CD4-positive, CD25-positive, alpha-beta regulatory T cell (primary cell): ENCODE data around the gene DENND1A. TPM values are rescaled to one million over a fixed set of nuclear protein-coding genes. Genes with fewer than 3 reads are reported as not detected.
"Not testable (repeated sequence)": the region's sequence is repeated elsewhere in the genome, so short reads cannot be mapped to it uniquely, and the experiment has no call there.

Source experiments
- ATAC-seq, 2 donors: fragments of 150-1000 bp; cut with Tn5 transposase; one replicate each; pipeline ENCODE4 v1.10.0; 2021; ENCODE audit warnings: low read depth in 2 of 2, moderate number of reproducible peaks in 2 of 2, moderate library complexity in 1 of 2
- DNase-seq, 3 donors: peaks; one replicate each; pipeline versions ENCODE4 v3.0.0 to v3.0.0-alpha.2; 2012 to 2022; ENCODE audit warnings: mixed read lengths in 1 of 3
- H3K27ac ChIP-seq: one replicate; pipeline ENCODE4 v1.7.0; 2013; ENCODE audit warnings: mild to moderate bottlenecking, low read length; ENCODE audit not compliant: insufficient read depth, poor library complexity, severe bottlenecking
- H3K27me3 ChIP-seq: one replicate; pipeline ENCODE4 v1.7.0; 2013; ENCODE audit warnings: low read length; ENCODE audit not compliant: control insufficient read depth, insufficient read depth
- H3K36me3 ChIP-seq: one replicate; pipeline ENCODE4 v1.7.0; 2013; ENCODE audit warnings: mild to moderate bottlenecking, low read length, moderate library complexity; ENCODE audit not compliant: control insufficient read depth, insufficient read depth
- H3K4me1 ChIP-seq: 2 replicates; pipeline ENCODE4 v1.7.0; 2013; ENCODE audit warnings: mild to moderate bottlenecking, low read length; ENCODE audit not compliant: insufficient read depth, control insufficient read depth, poor library complexity, severe bottlenecking
- H3K4me3 ChIP-seq: one replicate; pipeline ENCODE4 v1.7.0; 2013; ENCODE audit warnings: low read depth, mild to moderate bottlenecking, low read length, moderate library complexity
- H3K9me3 ChIP-seq, 2 experiments: 1 replicate in 1 of 2; 2 replicates in 1 of 2; pipeline ENCODE4 v1.7.0; 2013; ENCODE audit warnings: low read length in 2 of 2, mild to moderate bottlenecking in 1 of 2, moderate library complexity in 1 of 2; ENCODE audit not compliant: control insufficient read depth in 2 of 2
- H3K27ac Mint-ChIP-seq, 3 donors: one replicate each; pipeline ENCODE4 v1.8.0; 2020 to 2022; ENCODE audit warnings: mild to moderate bottlenecking in 3 of 3, mixed read lengths in 3 of 3, moderate library complexity in 2 of 3
- H3K27me3 Mint-ChIP-seq: one replicate; pipeline ENCODE4 v1.8.0; 2022; ENCODE audit warnings: mild to moderate bottlenecking, mixed read lengths
- H3K36me3 Mint-ChIP-seq: one replicate; pipeline ENCODE4 v1.8.0; 2020; ENCODE audit warnings: mixed read lengths
- H3K4me1 Mint-ChIP-seq, 4 donors: one replicate each; pipeline ENCODE4 v1.8.0; 2020 to 2022; ENCODE audit warnings: mixed read lengths in 4 of 4, mild to moderate bottlenecking in 1 of 4
- H3K4me3 Mint-ChIP-seq, 4 donors: one replicate each; pipeline ENCODE4 v1.8.0; 2020 to 2022; ENCODE audit warnings: mild to moderate bottlenecking in 4 of 4, mixed read lengths in 4 of 4, moderate library complexity in 3 of 4
- H3K9me3 Mint-ChIP-seq, 7 donors: one replicate each; pipeline ENCODE4 v1.8.0; 2020 to 2022; ENCODE audit warnings: mixed read lengths in 7 of 7, mild to moderate bottlenecking in 3 of 7, moderate library complexity in 2 of 7
- polyA plus RNA-seq, 4 donors: library from polyadenylated mRNA; unstranded; fragments of 300-500 nt; fragmentation: Illumina TruSeq; gene quantifications; one replicate each; pipeline ENCODE4 v1.2.3, GENCODE V29; 2021
- total RNA-seq: library from RNA; stranded (reverse); gene quantifications from one replicate; pipeline ENCODE4 v1.2.3, GENCODE V29; 2022

DENND1A gene
- total and polyA plus RNA-seq, 5 donors from 2014 or later: 3.5 to 21.8 (median 4.7) TPM

GRCh38 chr9:123432331-123433236 lies 497.3 kb downstream of the DENND1A start:
- no peaks in the 10 kb centered on the region for H3K27me3 ChIP-seq
- peaks cover 0 to 6% (median 0%) of the 10 kb centered on the region in 7 donors for H3K9me3 Mint-ChIP-seq
- DNase-seq (no peak), ATAC-seq (no peak)
- no peak overlapping the region for H3K4me3 Mint-ChIP-seq
- peaks cover 63% of the 10 kb centered on the region for H3K36me3 Mint-ChIP-seq
- H3K36me3 ChIP-seq: no peaks in the 10 kb centered on the region
- H3K27ac ChIP-seq: no peak overlapping the region
- H3K27ac Mint-ChIP-seq: peak overlapping the region in 1 of 3 donors; percentile 76
- no peaks in the 10 kb centered on the region for H3K27me3 Mint-ChIP-seq
- H3K9me3 ChIP-seq: no peaks in the 10 kb centered on the region
- H3K4me1 Mint-ChIP-seq: no peaks in the 10 kb centered on the region
- no peaks in the 10 kb centered on the region for H3K4me1 ChIP-seq
- no peak overlapping the region for H3K4me3 ChIP-seq

- ATAC-seq: no peak
- no peak overlapping the region for H3K4me3 ChIP-seq
- no peaks in the 10 kb centered on the region for H3K4me1 Mint-ChIP-seq
- no peaks in the 10 kb centered on the region for H3K36me3 ChIP-seq
- H3K4me3 Mint-ChIP-seq: no peak overlapping the region
- no peaks in the 10 kb centered on the region for H3K27me3 Mint-ChIP-seq
- H3K27ac ChIP-seq: no peak overlapping the region
- no peak overlapping the region for H3K27ac Mint-ChIP-seq
- H3K4me1 ChIP-seq: no peaks in the 10 kb centered on the region
- no peaks in the 10 kb centered on the region for H3K9me3 ChIP-seq
- H3K36me3 Mint-ChIP-seq: peaks cover 58% of the 10 kb centered on the region
- H3K9me3 Mint-ChIP-seq: peaks cover 0 to 6% (median 0%) of the 10 kb centered on the region in 7 donors
- DNase-seq: no peak
- H3K27me3 ChIP-seq: no peaks in the 10 kb centered on the region
Measured at GRCh38 chr9:123431581-123431980, 498.3 kb downstream of the DENND1A start.

GRCh38 chr9:123428450-123428849 lies 501.5 kb downstream of the DENND1A start:
- not testable (repeated sequence) for H3K36me3 ChIP-seq, H3K27me3 ChIP-seq, H3K9me3 ChIP-seq, H3K27ac ChIP-seq, ATAC-seq, H3K27me3 Mint-ChIP-seq, H3K27ac Mint-ChIP-seq, H3K4me3 ChIP-seq, H3K4me1 Mint-ChIP-seq, H3K4me1 ChIP-seq, H3K9me3 Mint-ChIP-seq, DNase-seq, H3K4me3 Mint-ChIP-seq
- H3K36me3 Mint-ChIP-seq: peaks cover 51% of the 10 kb centered on the region

- Mint-ChIP-seq H3K4me3 (no peak overlapping the region), H3K9me3 (peaks cover 0 to 6% (median 0%) of the 10 kb centered on the region in 7 donors), H3K36me3 (peaks cover 41% of the 10 kb centered on the region), H3K27ac (no peak overlapping the region), H3K27me3 (no peaks in the 10 kb centered on the region), H3K4me1 (no peaks in the 10 kb centered on the region)
- Histone ChIP-seq H3K36me3 (no peaks in the 10 kb centered on the region), H3K4me1 (no peaks in the 10 kb centered on the region), H3K9me3 (no peaks in the 10 kb centered on the region), H3K4me3 (no peak overlapping the region), H3K27ac (no peak overlapping the region), H3K27me3 (no peaks in the 10 kb centered on the region)
- DNase-seq: no peak
- no peak for ATAC-seq
Measured at GRCh38 chr9:123426406-123426805, 503.5 kb downstream of the DENND1A start.

- Histone ChIP-seq H3K4me1 (no peaks in the 10 kb centered on the region), H3K36me3 (no peaks in the 10 kb centered on the region), H3K4me3 (no peak overlapping the region), H3K27ac (no peak overlapping the region), H3K9me3 (no peaks in the 10 kb centered on the region), H3K27me3 (no peaks in the 10 kb centered on the region)
- Mint-ChIP-seq H3K27me3 (no peaks in the 10 kb centered on the region), H3K36me3 (peaks cover 37% of the 10 kb centered on the region), H3K4me3 (no peak overlapping the region), H3K4me1 (no peaks in the 10 kb centered on the region), H3K9me3 (peaks cover 0 to 6% (median 0%) of the 10 kb centered on the region in 7 donors), H3K27ac (no peak overlapping the region)
- ATAC-seq (no peak), DNase-seq (no peak)
Measured at GRCh38 chr9:123425836-123426365, 504.0 kb downstream of the DENND1A start.

GRCh38 chr9:123425261-123425821 lies 504.6 kb downstream of the DENND1A start:
- no peak overlapping the region for H3K4me3 Mint-ChIP-seq
- DNase-seq: no peak
- H3K4me3 ChIP-seq: no peak overlapping the region
- H3K36me3 ChIP-seq: no peaks in the 10 kb centered on the region
- no peaks in the 10 kb centered on the region for H3K27me3 ChIP-seq
- ATAC-seq: no peak
- H3K27me3 Mint-ChIP-seq: no peaks in the 10 kb centered on the region
- no peak overlapping the region for H3K27ac Mint-ChIP-seq
- no peaks in the 10 kb centered on the region for H3K4me1 Mint-ChIP-seq
- peaks cover 32% of the 10 kb centered on the region for H3K36me3 Mint-ChIP-seq
- H3K9me3 Mint-ChIP-seq: peaks cover 0 to 3% (median 0%) of the 10 kb centered on the region in 7 donors
- no peaks in the 10 kb centered on the region for H3K4me1 ChIP-seq
- no peaks in the 10 kb centered on the region for H3K9me3 ChIP-seq
- no peak overlapping the region for H3K27ac ChIP-seq

GRCh38 chr9:123424552-123425225 lies 505.2 kb downstream of the DENND1A start:
- Mint-ChIP-seq H3K4me1 (no peaks in the 10 kb centered on the region), H3K4me3 (no peak overlapping the region), H3K9me3 (peaks cover 0 to 3% (median 0%) of the 10 kb centered on the region in 7 donors), H3K36me3 (peaks cover 30% of the 10 kb centered on the region), H3K27ac (peak overlapping the region in 1 of 3 donors; percentile 74), H3K27me3 (no peaks in the 10 kb centered on the region)
- no peaks in the 10 kb centered on the region for H3K9me3 ChIP-seq
- H3K27me3 ChIP-seq: no peaks in the 10 kb centered on the region
- H3K4me3 ChIP-seq: no peak overlapping the region
- H3K36me3 ChIP-seq: no peaks in the 10 kb centered on the region
- ATAC-seq (no peak), DNase-seq (no peak)
- H3K27ac ChIP-seq: no peak overlapping the region
- H3K4me1 ChIP-seq: no peaks in the 10 kb centered on the region
